ENCODE data around the gene SMAD3. TPM values are rescaled to one million over a fixed set of nuclear protein-coding genes. Genes with fewer than 3 reads are reported as not detected.

Gene SMAD3
- total RNA-seq, 2 donors from 2014 or later: 30.6 to 45.4 TPM

DNA sequence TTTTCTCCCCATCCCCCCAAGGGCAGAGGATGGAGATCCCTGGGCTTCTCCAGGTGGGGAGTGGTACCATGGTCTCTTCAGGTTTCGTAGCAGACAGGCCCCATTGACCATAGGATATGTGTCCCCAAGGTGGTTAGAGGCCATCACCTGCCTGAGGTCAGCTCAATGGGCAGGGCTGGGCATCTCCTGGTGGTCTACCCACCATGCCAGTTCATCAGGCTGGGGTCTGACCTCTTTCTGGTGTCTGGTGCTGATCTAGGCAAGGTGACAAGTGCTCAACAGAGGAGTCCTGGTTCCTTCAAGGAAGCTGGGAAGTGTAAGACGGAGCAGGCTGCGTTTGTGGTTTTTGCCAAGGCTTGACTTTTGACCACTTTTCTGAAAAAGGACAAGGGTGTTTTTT is 71.4 kb downstream of the SMAD3 start:
- Histone ChIP-seq H3K36me3 (no peaks in the 10 kb centered on the region), H3K4me1 (replicated peaks) (peaks cover 42% of the 10 kb centered on the region), H3K4me3 (no peak overlapping the region), H3K27me3 (replicated peaks; ENCODE audit: insufficient read depth) (no peaks in the 10 kb centered on the region), H3K9me3 (no peaks in the 10 kb centered on the region), H3K27ac (peak overlapping the region; percentile 68 to 85)
- intact Hi-C loops (cut with DNase I): loop anchor here (5.0 to 10.0 kb wide), 2 partner anchors 50 to 118 kb away; partner anchors contain the start of genes AAGAB and IQCH
- no peak for DNase-seq (ENCODE audit: low spot score)
- TF ChIP-seq, protein P1, sequence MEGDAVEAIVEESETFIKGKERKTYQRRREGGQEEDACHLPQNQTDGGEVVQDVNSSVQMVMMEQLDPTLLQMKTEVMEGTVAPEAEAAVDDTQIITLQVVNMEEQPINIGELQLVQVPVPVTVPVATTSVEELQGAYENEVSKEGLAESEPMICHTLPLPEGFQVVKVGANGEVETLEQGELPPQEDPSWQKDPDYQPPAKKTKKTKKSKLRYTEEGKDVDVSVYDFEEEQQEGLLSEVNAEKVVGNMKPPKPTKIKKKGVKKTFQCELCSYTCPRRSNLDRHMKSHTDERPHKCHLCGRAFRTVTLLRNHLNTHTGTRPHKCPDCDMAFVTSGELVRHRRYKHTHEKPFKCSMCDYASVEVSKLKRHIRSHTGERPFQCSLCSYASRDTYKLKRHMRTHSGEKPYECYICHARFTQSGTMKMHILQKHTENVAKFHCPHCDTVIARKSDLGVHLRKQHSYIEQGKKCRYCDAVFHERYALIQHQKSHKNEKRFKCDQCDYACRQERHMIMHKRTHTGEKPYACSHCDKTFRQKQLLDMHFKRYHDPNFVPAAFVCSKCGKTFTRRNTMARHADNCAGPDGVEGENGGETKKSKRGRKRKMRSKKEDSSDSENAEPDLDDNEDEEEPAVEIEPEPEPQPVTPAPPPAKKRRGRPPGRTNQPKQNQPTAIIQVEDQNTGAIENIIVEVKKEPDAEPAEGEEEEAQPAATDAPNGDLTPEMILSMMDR (IDR thresholded peaks at IDR 0.05): no peak
- no peak for TF ChIP-seq POLR2AphosphoS5 (IDR thresholded peaks at IDR 0.05)
- TF ChIP-seq POLR2A (IDR thresholded peaks at IDR 0.05): no peak
- 84% methylated on average over 3 of the region's 3 CpGs for WGBS

DNA sequence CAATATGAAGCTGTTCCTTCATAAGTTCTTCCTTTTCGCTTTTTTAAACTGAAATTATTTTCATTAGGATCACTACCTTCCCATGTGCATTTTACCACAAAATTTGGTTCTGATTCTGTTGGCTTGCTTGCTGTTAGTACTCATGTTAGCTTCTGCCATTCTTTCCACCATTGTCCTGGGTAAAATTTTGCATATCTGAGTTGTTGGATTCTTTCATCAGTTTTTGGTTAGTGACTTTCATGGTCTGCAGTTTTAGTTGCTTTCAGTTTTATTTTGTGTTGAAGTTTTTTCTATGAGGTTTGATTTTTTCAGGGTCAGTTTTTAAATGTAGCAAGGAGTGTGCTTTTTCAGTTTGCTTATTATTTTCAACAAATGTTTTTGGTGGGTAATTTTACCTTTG is 71.9 kb downstream of the SMAD3 start:
- TF ChIP-seq, protein P1 (IDR thresholded peaks at IDR 0.05): no peak
- TF ChIP-seq POLR2AphosphoS5 (IDR thresholded peaks at IDR 0.05) (no peak), POLR2A (IDR thresholded peaks at IDR 0.05) (no peak)
- no peak for DNase-seq (ENCODE audit: low spot score)
- peak overlapping the region; percentile 68 to 85 for H3K27ac ChIP-seq
- 86% methylated on average over 1 of the region's 1 CpG for WGBS
- H3K9me3 ChIP-seq: no peaks in the 10 kb centered on the region
- intact Hi-C loops (cut with DNase I): loop anchor here (5.0 to 10.0 kb wide), 2 partner anchors 50 to 117 kb away; partner anchors contain the start of genes AAGAB and IQCH
- H3K4me3 ChIP-seq: no peak overlapping the region
- H3K36me3 ChIP-seq: no peaks in the 10 kb centered on the region
- no peaks in the 10 kb centered on the region for H3K27me3 ChIP-seq (replicated peaks; ENCODE audit: insufficient read depth)
- H3K4me1 ChIP-seq (replicated peaks): peaks cover 46% of the 10 kb centered on the region

DNA sequence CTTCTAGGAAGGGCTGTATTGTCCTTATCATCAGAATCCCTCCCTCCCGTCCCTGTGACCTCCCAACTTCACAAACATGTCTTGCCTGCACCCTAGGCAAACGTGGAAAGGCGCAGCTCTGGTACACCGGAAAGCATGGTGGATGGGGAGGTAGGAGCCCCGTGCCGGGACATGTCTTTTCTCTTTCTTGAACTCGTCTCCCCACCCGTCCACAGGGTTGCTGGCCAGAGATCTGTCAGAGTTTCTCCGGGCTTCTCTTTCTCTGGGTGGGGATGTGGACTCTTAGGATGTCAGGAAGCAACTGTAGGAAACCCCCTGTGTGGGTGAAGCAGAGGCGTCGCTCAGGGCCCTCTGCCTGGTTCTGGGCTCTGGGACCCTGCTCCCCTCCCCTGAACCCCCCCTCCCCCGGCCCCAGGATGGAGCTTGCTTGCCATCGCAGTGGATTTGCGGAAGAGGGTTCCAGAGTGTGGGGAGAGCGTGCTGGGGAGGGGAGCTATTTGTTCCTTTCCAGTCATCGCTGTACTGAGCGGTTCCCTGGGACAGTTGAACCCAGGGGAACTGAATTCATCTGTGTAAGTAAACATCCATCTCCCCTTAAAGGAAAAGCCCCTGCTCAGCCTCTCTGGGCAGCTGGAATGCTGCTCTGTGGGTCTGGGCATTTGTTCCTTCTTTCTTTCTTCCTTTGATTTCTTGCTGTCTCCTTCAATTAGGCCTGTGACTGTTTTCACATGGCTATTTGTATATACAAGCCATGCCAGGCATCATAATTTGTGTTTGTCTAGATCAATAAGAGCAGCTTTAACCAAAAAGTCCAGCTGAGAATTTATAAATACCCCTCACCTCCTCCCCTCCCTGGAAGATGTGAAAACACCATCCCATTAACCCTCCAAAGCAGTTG is 72.8 kb downstream of the SMAD3 start:
- intact Hi-C loops (cut with DNase I): loop anchor here (5.0 to 10.0 kb wide), 2 partner anchors 49 to 117 kb away; partner anchors contain the start of genes AAGAB and IQCH
- Histone ChIP-seq H3K36me3 (no peaks in the 10 kb centered on the region), H3K9me3 (no peaks in the 10 kb centered on the region), H3K4me1 (replicated peaks) (peaks cover 51% of the 10 kb centered on the region), H3K27ac (peak overlapping the region; percentile 68 to 85), H3K4me3 (peak overlapping the region in 1 of 2 donors; percentile 18), H3K27me3 (replicated peaks; ENCODE audit: insufficient read depth) (no peaks in the 10 kb centered on the region)
- TF ChIP-seq POLR2A (IDR thresholded peaks at IDR 0.05): no peak
- TF ChIP-seq POLR2AphosphoS5 (IDR thresholded peaks at IDR 0.05): no peak
- TF ChIP-seq, protein P1 (IDR thresholded peaks at IDR 0.05): no peak
- 7% methylated on average over 17 of the region's 17 CpGs for WGBS
- DNase-seq (ENCODE audit: low spot score): no peak

DNA sequence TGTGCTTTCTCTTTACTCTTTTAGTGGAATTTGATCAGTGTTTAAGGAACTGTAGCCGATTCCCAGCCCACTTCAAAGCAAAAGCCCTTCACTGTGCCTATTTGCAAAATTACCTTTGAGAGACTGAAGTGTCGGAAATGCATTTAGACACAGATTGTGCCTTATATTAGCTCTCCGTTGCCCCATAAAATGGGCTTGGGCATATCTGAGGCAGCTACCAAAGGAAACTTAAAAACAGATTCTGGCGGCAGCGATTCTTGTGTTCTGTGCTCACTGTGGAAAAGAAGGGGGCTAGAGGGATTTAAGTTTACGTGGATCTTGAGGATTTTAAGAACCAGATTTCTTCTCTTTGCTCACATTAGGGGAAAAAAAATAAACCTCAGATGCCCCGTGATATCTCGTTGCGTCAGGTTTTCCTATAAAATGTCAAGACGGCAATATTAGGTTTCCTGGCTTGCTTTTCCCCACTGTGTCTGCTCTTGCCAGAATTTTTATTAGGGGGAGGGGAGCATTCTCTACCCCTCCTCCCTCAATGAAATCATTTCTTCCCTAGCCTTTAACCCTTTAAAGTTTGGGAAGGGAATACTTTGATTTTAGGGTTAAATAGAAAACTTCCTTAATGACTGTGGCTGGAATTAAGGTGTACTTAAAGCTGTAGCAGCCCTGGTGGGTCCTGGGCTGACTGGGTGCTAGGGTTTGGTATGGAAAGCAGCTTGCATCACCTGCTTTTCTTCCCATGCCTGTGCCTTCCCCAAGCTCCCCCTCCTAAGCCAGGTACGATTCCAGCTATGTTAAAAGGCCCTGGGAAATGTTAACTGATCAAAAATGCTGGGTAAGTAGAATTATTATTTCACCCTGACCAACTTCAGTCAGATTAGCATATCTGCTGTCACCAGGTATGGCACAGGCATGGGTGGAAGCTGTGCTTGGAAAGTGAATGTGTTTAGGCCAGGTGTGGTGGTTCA is 73.8 kb downstream of the SMAD3 start:
- H3K27me3 ChIP-seq (replicated peaks; ENCODE audit: insufficient read depth): no peaks in the 10 kb centered on the region
- peak overlapping the region in 1 of 2 donors; percentile 18 for H3K4me3 ChIP-seq
- H3K27ac ChIP-seq: peak overlapping the region; percentile 68 to 85
- TF ChIP-seq POLR2AphosphoS5 (IDR thresholded peaks at IDR 0.05) (peak; percentile 53), POLR2A (IDR thresholded peaks at IDR 0.05) (no peak)
- intact Hi-C loops (cut with DNase I): loop anchor here (5.0 to 10.0 kb wide), 2 partner anchors 48 to 116 kb away; partner anchors contain the start of genes AAGAB and IQCH
- peaks cover 45% of the 10 kb centered on the region for H3K4me1 ChIP-seq (replicated peaks)
- H3K9me3 ChIP-seq: no peaks in the 10 kb centered on the region
- WGBS: 12% methylated on average over 11 of the region's 11 CpGs
- no peak for DNase-seq (ENCODE audit: low spot score)
- no peaks in the 10 kb centered on the region for H3K36me3 ChIP-seq

All from prostate gland (tissue), 2 donors.